ENCODE results near the gene RNF169. TPM values are rescaled to one million over a fixed set of nuclear protein-coding genes. Genes with fewer than 3 reads are reported as not detected.

RNF169 gene
- total RNA-seq, 4 donors from 2014 or later = 18.8 to 26.4 (median 21.2) TPM

DNA sequence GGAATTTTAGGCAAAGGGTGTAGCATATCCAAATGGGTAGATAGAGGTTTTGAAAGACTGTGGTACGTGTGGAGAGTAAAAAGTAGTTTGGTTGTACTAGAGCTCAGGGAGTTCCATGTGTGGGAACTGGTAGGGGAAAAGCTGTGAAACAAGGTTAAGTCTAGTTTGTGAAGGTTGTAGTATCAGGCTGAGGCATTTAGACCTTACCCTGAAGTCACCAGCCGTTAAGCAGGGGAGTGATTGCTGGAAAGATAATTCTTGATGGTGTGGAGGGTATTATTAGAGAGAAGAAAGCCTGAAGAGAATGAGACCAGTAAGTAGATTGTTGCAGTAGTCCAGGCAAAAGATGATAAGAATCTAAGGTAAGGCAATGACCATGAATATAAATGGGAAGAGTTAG lies 68.0 kb downstream of the RNF169 start:
- Histone ChIP-seq H3K9me3 (no peaks in the 10 kb centered on the region), H3K27ac (no peak overlapping the region), H3K4me3 (no peak overlapping the region), H3K27me3 (no peaks in the 10 kb centered on the region), H3K4me1 (no peaks in the 10 kb centered on the region), H3K36me3 (peaks cover 37% of the 10 kb centered on the region)
- no peak for DNase-seq (ENCODE audit: low spot score in 2 of 2)
- WGBS = 94% methylated on average over 2 of the region's 2 CpGs
- TF ChIP-seq POLR2AphosphoS5 (IDR thresholded peaks at IDR 0.05) (no peak), POLR2A (IDR thresholded peaks at IDR 0.05) (no peak), EP300 (IDR thresholded peaks at IDR 0.05) (no peak)
- TF ChIP-seq, protein P1, sequence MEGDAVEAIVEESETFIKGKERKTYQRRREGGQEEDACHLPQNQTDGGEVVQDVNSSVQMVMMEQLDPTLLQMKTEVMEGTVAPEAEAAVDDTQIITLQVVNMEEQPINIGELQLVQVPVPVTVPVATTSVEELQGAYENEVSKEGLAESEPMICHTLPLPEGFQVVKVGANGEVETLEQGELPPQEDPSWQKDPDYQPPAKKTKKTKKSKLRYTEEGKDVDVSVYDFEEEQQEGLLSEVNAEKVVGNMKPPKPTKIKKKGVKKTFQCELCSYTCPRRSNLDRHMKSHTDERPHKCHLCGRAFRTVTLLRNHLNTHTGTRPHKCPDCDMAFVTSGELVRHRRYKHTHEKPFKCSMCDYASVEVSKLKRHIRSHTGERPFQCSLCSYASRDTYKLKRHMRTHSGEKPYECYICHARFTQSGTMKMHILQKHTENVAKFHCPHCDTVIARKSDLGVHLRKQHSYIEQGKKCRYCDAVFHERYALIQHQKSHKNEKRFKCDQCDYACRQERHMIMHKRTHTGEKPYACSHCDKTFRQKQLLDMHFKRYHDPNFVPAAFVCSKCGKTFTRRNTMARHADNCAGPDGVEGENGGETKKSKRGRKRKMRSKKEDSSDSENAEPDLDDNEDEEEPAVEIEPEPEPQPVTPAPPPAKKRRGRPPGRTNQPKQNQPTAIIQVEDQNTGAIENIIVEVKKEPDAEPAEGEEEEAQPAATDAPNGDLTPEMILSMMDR (IDR thresholded peaks at IDR 0.05) = no peak

DNA sequence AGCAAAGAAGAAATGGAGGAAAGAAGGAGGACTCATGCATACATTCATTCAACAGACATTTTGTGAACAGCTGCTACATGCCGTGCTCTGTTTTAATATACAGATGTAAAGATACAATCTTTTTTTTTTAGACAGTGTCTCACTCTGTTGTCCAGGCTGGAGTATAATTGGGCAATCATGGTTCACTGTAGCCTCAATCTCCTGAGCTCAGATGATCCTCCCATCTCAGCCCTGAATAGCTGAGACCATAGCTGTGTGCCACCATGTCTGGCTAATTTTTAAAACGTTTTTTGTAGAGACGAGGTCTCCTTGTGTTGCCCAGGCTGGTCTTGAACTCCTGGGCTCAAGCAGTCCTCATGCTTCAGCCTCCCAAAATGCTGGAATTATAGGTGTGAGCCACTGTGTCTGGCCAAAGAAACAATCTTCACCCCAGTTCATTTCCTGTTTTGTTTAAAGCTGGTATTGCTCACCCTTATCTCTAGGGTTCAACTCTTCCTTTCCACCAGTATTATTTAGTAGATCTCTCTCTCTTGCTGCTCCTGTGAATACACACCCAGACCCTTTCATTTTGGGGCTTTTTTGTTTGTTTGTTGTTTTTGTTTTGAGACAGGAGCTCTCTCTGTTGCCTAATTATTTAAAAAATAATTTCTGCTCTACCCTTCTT lies 69.8 kb downstream of the RNF169 start:
- Histone ChIP-seq H3K27me3 (no peaks in the 10 kb centered on the region), H3K4me3 (no peak overlapping the region), H3K9me3 (no peaks in the 10 kb centered on the region), H3K27ac (no peak overlapping the region), H3K4me1 (no peaks in the 10 kb centered on the region), H3K36me3 (peaks cover 48% of the 10 kb centered on the region)
- TF ChIP-seq POLR2A (IDR thresholded peaks at IDR 0.05) (no peak), EP300 (IDR thresholded peaks at IDR 0.05) (no peak), POLR2AphosphoS5 (IDR thresholded peaks at IDR 0.05) (no peak)
- TF ChIP-seq, protein P1 (IDR thresholded peaks at IDR 0.05) = no peak
- no peak for DNase-seq (ENCODE audit: low spot score in 2 of 2)
- 90% methylated on average over 3 of the region's 3 CpGs for WGBS

DNA sequence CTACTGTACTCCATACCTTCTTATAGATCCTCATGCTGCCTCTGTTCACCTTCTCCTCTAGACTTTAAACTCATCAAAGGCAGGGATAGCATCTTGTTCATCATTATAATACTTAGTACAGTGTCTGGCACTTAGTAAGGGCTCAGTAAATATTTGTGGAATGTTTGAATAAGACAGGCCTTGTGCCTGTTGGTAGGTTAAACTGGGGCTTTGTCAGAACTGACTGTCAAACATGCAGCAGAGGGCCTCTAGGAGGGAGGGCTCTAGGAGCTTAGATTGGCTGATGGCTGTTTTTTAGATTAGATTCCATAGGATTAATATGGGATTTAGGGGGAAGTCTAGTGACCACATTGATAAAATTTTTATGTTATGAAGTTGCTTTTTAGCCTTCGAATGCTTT lies 70.8 kb downstream of the RNF169 start:
- no peak for TF ChIP-seq POLR2A (IDR thresholded peaks at IDR 0.05)
- 85% methylated on average over 1 of the region's 1 CpG for WGBS
- H3K36me3 ChIP-seq = peaks cover 43% of the 10 kb centered on the region
- no peaks in the 10 kb centered on the region for H3K27me3 ChIP-seq
- no peak overlapping the region for H3K4me3 ChIP-seq
- H3K4me1 ChIP-seq = no peaks in the 10 kb centered on the region
- DNase-seq (ENCODE audit: low spot score in 2 of 2) = no peak
- H3K9me3 ChIP-seq = peaks cover under 1% of the 10 kb centered on the region
- no peak overlapping the region for H3K27ac ChIP-seq

- Histone ChIP-seq H3K27ac (no peak overlapping the region), H3K4me3 (no peak overlapping the region), H3K27me3 (no peaks in the 10 kb centered on the region), H3K4me1 (no peaks in the 10 kb centered on the region), H3K36me3 (peaks cover 51% of the 10 kb centered on the region), H3K9me3 (peaks cover 4% of the 10 kb centered on the region)
- DNase-seq (ENCODE audit: low spot score in 2 of 2) = no peak
- WGBS = 94% methylated on average over 1 of the region's 1 CpG
- no peak for TF ChIP-seq POLR2A (IDR thresholded peaks at IDR 0.05)
- no peak for TF ChIP-seq EP300 (IDR thresholded peaks at IDR 0.05)
- TF ChIP-seq, protein P1 (IDR thresholded peaks at IDR 0.05) = no peak
- no peak for TF ChIP-seq POLR2AphosphoS5 (IDR thresholded peaks at IDR 0.05)
Measured at GRCh38 chr11:74820763-74821162, 72.1 kb downstream of the RNF169 start.

GRCh38 chr11:74822170-74822569 lies 73.5 kb downstream of the RNF169 start:
- no peaks in the 10 kb centered on the region for H3K4me1 ChIP-seq
- no peak overlapping the region for H3K27ac ChIP-seq
- H3K36me3 ChIP-seq = peaks cover 64% of the 10 kb centered on the region
- DNase-seq (ENCODE audit: low spot score in 2 of 2) = no peak
- H3K9me3 ChIP-seq = peaks cover 9% of the 10 kb centered on the region
- no peaks in the 10 kb centered on the region for H3K27me3 ChIP-seq
- WGBS = 49% methylated on average over 5 of the region's 5 CpGs
- H3K4me3 ChIP-seq = no peak overlapping the region
- no peak for TF ChIP-seq POLR2AphosphoS5 (IDR thresholded peaks at IDR 0.05)
- TF ChIP-seq, protein P1 (IDR thresholded peaks at IDR 0.05) = no peak
- TF ChIP-seq EP300 (IDR thresholded peaks at IDR 0.05) = no peak

All from suprapubic skin (tissue), 4 donors.